ENCODE measurements around the gene CCNO.
A peak's percentile ranks its signal among the peaks of the same experiment; 100 is the strongest.

CCNO gene

DNA sequence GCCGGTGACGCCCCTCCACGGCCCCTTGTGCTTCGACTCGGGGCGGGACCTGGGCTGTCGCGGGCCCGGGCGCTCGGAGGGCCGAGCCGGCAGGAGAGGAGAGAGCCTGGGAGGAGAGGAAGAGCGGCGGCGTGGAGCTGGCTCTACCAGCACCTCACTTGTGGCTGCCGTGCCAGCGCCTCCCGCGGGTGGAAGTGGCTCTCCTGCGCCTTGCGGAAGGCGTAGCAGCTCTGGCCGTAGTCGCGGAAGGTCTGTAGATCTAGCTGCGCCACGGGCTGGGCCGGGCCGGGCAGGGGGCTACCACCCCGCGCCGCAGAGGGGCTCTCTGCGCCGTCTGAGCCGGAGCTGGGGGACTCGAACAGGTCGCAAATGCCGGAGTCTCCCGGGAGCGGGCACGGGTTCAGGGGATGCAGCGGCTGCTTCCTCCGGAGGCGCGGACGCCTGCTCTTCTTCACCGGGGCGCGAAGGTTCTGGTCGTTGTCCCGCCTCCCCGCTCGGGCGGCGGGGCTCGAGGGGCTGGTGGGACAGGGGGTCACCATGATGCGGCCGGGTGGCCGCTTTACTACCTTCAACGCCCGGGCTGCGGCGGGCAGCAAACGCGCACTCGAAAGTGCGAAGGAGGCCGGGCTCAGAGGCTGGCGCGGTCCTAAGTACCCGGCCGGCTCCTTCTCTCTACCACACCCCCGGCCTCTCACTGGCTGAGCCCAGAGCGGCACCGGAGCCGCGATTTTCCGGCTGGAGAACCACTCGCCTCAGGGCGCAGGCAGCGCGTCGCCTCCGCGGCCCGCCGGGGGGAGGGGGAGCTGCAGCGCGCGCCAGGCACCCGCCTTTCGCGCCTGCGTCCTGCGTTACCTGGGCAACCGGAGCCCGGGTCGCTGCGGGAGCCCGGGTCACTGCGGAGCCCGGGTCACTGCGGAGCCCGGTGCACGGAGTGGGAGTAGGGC is at the start of gene CCNO (continued):
- TF ChIP-seq, protein P1, sequence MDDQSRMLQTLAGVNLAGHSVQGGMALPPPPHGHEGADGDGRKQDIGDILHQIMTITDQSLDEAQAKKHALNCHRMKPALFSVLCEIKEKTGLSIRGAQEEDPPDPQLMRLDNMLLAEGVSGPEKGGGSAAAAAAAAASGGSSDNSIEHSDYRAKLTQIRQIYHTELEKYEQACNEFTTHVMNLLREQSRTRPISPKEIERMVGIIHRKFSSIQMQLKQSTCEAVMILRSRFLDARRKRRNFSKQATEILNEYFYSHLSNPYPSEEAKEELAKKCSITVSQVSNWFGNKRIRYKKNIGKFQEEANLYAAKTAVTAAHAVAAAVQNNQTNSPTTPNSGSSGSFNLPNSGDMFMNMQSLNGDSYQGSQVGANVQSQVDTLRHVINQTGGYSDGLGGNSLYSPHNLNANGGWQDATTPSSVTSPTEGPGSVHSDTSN (CRISPR knock-in tag; IDR thresholded peaks at IDR 0.05): 0 out of 2 replicates have a peak, but pooled peaks have one; percentile 44
- peak; percentile 59; the same call in 1 of the 2 replicates for TF ChIP-seq ZNF610 (tag by site-specific recombination; IDR thresholded peaks at IDR 0.05; ENCODE audit: borderline replicate concordance)
- 0 out of 2 replicates have a peak, but pooled peaks have one; percentile 32 for TF ChIP-seq ZNF223 (tag by site-specific recombination; IDR thresholded peaks at IDR 0.05)
- peak; percentile 86 for TF ChIP-seq ZBTB20 (tag by site-specific recombination; IDR thresholded peaks at IDR 0.05)
- peak; percentile 25; the same call in 1 of the 2 replicates for TF ChIP-seq ZXDB (tag by site-specific recombination; IDR thresholded peaks at IDR 0.05)
- 0 out of 2 replicates have a peak, but pooled peaks have one; percentile 16 for TF ChIP-seq ZNF394 (tag by site-specific recombination; IDR thresholded peaks at IDR 0.05; ENCODE audit: borderline replicate concordance)
- no peak for TF ChIP-seq ZNF221 (tag by site-specific recombination; IDR thresholded peaks at IDR 0.05; ENCODE audit: borderline replicate concordance)
- TF ChIP-seq GLI4 (tag by site-specific recombination; IDR thresholded peaks at IDR 0.05): 0 out of 2 replicates have a peak, but pooled peaks have one; percentile 37
- no peak; the same call in 1 of the 2 replicates for TF ChIP-seq GLIS2 (tag by site-specific recombination; IDR thresholded peaks at IDR 0.05)
- TF ChIP-seq BCL11B (tag by site-specific recombination; IDR thresholded peaks at IDR 0.05; ENCODE audit: low read depth): peak; percentile 67; the same call in 1 of the 2 replicates
- TF ChIP-seq, protein P2, sequence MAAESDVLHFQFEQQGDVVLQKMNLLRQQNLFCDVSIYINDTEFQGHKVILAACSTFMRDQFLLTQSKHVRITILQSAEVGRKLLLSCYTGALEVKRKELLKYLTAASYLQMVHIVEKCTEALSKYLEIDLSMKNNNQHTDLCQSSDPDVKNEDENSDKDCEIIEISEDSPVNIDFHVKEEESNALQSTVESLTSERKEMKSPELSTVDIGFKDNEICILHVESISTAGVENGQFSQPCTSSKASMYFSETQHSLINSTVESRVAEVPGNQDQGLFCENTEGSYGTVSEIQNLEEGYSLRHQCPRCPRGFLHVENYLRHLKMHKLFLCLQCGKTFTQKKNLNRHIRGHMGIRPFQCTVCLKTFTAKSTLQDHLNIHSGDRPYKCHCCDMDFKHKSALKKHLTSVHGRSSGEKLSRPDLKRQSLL (tag by site-specific recombination; IDR thresholded peaks at IDR 0.05): peak; percentile 95
- TF ChIP-seq ZNF391 (tag by site-specific recombination; IDR thresholded peaks at IDR 0.05; ENCODE audit: borderline replicate concordance, low read depth): 0 out of 2 replicates have a peak, but pooled peaks have one; percentile 34
- peak; percentile 98 for TF ChIP-seq ZNF341 (tag by site-specific recombination; IDR thresholded peaks at IDR 0.05; ENCODE audit: low read depth)
- TF ChIP-seq ZFHX2 (tag by site-specific recombination; conservative IDR thresholded peaks at IDR 0.05): peak; percentile 58; the same call in 1 of the 2 replicates
- TF ChIP-seq, protein P3, sequence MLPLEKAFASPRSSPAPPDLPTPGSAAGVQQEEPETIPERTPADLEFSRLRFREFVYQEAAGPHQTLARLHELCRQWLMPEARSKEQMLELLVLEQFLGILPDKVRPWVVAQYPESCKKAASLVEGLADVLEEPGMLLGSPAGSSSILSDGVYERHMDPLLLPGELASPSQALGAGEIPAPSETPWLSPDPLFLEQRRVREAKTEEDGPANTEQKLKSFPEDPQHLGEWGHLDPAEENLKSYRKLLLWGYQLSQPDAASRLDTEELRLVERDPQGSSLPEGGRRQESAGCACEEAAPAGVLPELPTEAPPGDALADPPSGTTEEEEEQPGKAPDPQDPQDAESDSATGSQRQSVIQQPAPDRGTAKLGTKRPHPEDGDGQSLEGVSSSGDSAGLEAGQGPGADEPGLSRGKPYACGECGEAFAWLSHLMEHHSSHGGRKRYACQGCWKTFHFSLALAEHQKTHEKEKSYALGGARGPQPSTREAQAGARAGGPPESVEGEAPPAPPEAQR (tag by site-specific recombination; IDR thresholded peaks at IDR 0.05): no peak
- 0 out of 2 replicates have a peak, but pooled peaks have one; percentile 28 for TF ChIP-seq ZNF324 (tag by site-specific recombination; IDR thresholded peaks at IDR 0.05)
- TF ChIP-seq, protein P4, sequence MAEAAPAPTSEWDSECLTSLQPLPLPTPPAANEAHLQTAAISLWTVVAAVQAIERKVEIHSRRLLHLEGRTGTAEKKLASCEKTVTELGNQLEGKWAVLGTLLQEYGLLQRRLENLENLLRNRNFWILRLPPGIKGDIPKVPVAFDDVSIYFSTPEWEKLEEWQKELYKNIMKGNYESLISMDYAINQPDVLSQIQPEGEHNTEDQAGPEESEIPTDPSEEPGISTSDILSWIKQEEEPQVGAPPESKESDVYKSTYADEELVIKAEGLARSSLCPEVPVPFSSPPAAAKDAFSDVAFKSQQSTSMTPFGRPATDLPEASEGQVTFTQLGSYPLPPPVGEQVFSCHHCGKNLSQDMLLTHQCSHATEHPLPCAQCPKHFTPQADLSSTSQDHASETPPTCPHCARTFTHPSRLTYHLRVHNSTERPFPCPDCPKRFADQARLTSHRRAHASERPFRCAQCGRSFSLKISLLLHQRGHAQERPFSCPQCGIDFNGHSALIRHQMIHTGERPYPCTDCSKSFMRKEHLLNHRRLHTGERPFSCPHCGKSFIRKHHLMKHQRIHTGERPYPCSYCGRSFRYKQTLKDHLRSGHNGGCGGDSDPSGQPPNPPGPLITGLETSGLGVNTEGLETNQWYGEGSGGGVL (tag by site-specific recombination; IDR thresholded peaks at IDR 0.05): no peak
- TF ChIP-seq YY2 (tag by site-specific recombination; IDR thresholded peaks at IDR 0.05): no peak
- peak; percentile 73; the same call in 1 of the 2 replicates for TF ChIP-seq ZNF184 (tag by site-specific recombination; IDR thresholded peaks at IDR 0.05)
- no peak for TF ChIP-seq ZNF174 (tag by site-specific recombination; IDR thresholded peaks at IDR 0.05)
- TF ChIP-seq, protein P5, sequence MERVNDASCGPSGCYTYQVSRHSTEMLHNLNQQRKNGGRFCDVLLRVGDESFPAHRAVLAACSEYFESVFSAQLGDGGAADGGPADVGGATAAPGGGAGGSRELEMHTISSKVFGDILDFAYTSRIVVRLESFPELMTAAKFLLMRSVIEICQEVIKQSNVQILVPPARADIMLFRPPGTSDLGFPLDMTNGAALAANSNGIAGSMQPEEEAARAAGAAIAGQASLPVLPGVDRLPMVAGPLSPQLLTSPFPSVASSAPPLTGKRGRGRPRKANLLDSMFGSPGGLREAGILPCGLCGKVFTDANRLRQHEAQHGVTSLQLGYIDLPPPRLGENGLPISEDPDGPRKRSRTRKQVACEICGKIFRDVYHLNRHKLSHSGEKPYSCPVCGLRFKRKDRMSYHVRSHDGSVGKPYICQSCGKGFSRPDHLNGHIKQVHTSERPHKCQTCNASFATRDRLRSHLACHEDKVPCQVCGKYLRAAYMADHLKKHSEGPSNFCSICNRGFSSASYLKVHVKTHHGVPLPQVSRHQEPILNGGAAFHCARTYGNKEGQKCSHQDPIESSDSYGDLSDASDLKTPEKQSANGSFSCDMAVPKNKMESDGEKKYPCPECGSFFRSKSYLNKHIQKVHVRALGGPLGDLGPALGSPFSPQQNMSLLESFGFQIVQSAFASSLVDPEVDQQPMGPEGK (tag by site-specific recombination; IDR thresholded peaks at IDR 0.05): peak; percentile 80
- peak; percentile 45; the same call in 1 of the 2 replicates for TF ChIP-seq ZNF423 (tag by site-specific recombination; IDR thresholded peaks at IDR 0.05)
- TF ChIP-seq, protein P6, sequence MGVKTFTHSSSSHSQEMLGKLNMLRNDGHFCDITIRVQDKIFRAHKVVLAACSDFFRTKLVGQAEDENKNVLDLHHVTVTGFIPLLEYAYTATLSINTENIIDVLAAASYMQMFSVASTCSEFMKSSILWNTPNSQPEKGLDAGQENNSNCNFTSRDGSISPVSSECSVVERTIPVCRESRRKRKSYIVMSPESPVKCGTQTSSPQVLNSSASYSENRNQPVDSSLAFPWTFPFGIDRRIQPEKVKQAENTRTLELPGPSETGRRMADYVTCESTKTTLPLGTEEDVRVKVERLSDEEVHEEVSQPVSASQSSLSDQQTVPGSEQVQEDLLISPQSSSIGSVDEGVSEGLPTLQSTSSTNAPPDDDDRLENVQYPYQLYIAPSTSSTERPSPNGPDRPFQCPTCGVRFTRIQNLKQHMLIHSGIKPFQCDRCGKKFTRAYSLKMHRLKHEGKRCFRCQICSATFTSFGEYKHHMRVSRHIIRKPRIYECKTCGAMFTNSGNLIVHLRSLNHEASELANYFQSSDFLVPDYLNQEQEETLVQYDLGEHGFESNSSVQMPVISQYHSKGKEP (tag by site-specific recombination; IDR thresholded peaks at IDR 0.05): peak; percentile 85
- peak; percentile 95 for TF ChIP-seq ZBTB8A (tag by site-specific recombination; IDR thresholded peaks at IDR 0.05)
- TF ChIP-seq SALL2 (tag by site-specific recombination; IDR thresholded peaks at IDR 0.05; ENCODE audit: borderline replicate concordance): no peak
- TF ChIP-seq KLF9 (tag by site-specific recombination; IDR thresholded peaks at IDR 0.05; ENCODE audit: low read depth): peak; percentile 47
- TF ChIP-seq ZNF843 (tag by site-specific recombination; IDR thresholded peaks at IDR 0.05): 0 out of 2 replicates have a peak, but pooled peaks have one; percentile 17

Measured in HEK293 (cell line).